ENCODE measurements around the gene MCAT.

DNA sequence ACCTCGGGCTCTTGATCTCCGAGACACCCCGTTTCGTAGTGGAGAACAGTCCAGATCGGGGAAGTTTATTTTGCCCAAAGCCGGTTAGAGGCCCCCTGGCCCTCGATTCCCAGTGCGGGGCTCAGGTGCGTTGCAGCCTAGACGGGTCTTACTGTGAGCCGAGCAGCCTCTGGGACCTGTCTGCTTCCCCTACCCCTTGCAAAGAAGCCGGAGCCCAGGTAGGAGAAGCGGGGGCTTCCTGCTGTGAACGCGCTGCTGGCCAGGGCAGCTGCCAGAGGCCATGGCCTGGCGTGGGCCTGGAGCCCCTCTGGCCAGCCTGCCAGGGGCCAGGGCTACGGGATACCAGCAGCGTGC, 8.8 kb upstream of the MCAT start:
- no peak for TF ChIP-seq EZH2 (IDR thresholded peaks at IDR 0.05; ENCODE audit: insufficient read depth, poor library complexity, severe bottlenecking)
- no peak for TF ChIP-seq EZH2phosphoT487 (IDR thresholded peaks at IDR 0.05; ENCODE audit: insufficient read depth, low read depth)
